ENCODE results near the gene PJVK. TPM values are rescaled to one million over a fixed set of nuclear protein-coding genes. Genes with fewer than 3 reads are reported as not detected.

Gene PJVK
- total RNA-seq, 1 experiment from 2014 or later, result 2.5 TPM

DNA sequence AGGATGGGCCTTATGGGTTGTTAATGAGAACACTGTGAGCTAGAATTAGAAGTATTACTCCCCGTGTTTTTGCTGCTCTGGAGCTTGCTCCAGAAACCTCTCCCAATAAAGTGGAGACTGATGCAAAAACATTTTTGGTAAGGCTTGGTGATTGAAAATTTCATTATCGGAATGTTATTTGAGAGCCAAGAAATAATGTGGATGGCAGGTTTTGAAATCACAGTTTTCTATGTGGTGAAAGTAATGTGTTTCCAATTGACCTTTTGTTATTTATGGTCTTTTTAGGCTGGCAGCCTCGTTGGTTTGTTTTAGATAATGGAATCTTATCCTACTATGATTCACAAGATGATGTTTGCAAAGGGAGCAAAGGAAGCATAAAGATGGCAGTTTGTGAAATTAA is 34.2 kb downstream of the PJVK start (continued):
- no peak for TF ChIP-seq PRDM15 (CRISPR knock-in tag; IDR thresholded peaks at IDR 0.05)
- TF ChIP-seq TEAD1 (CRISPR knock-in tag; IDR thresholded peaks at IDR 0.05), result no peak

- no peaks in the 10 kb centered on the region for H3K4me1 Mint-ChIP-seq
- DNase-seq (ENCODE audit: low spot score), result no peak
- no peaks in the 10 kb centered on the region for H3K9me3 Mint-ChIP-seq
- no peak overlapping the region for H3K27ac Mint-ChIP-seq
- no peak for ATAC-seq
- ChIA-PET CTCF (no interaction called here), POLR2A (no interaction called here)
- no peak overlapping the region for H3K4me3 Mint-ChIP-seq
- H3K27me3 Mint-ChIP-seq (ENCODE audit: low read depth), result no peaks in the 10 kb centered on the region
- H3K36me3 Mint-ChIP-seq, result peaks cover 25% of the 10 kb centered on the region
- no peak for TF ChIP-seq TCF7 (CRISPR knock-in tag; IDR thresholded peaks at IDR 0.05; ENCODE audit: low read depth)
- TF ChIP-seq ZNF138 (CRISPR knock-in tag; conservative IDR thresholded peaks at IDR 0.05), result no peak
- TF ChIP-seq, protein P1, sequence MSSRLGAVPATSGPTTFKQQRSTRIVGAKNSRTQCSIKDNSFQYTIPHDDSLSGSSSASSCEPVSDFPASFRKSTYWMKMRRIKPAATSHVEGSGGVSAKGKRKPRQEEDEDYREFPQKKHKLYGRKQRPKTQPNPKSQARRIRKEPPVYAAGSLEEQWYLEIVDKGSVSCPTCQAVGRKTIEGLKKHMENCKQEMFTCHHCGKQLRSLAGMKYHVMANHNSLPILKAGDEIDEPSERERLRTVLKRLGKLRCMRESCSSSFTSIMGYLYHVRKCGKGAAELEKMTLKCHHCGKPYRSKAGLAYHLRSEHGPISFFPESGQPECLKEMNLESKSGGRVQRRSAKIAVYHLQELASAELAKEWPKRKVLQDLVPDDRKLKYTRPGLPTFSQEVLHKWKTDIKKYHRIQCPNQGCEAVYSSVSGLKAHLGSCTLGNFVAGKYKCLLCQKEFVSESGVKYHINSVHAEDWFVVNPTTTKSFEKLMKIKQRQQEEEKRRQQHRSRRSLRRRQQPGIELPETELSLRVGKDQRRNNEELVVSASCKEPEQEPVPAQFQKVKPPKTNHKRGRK (CRISPR knock-in tag; IDR thresholded peaks at IDR 0.05; ENCODE audit: borderline replicate concordance), result no peak
- TF ChIP-seq, protein P2, sequence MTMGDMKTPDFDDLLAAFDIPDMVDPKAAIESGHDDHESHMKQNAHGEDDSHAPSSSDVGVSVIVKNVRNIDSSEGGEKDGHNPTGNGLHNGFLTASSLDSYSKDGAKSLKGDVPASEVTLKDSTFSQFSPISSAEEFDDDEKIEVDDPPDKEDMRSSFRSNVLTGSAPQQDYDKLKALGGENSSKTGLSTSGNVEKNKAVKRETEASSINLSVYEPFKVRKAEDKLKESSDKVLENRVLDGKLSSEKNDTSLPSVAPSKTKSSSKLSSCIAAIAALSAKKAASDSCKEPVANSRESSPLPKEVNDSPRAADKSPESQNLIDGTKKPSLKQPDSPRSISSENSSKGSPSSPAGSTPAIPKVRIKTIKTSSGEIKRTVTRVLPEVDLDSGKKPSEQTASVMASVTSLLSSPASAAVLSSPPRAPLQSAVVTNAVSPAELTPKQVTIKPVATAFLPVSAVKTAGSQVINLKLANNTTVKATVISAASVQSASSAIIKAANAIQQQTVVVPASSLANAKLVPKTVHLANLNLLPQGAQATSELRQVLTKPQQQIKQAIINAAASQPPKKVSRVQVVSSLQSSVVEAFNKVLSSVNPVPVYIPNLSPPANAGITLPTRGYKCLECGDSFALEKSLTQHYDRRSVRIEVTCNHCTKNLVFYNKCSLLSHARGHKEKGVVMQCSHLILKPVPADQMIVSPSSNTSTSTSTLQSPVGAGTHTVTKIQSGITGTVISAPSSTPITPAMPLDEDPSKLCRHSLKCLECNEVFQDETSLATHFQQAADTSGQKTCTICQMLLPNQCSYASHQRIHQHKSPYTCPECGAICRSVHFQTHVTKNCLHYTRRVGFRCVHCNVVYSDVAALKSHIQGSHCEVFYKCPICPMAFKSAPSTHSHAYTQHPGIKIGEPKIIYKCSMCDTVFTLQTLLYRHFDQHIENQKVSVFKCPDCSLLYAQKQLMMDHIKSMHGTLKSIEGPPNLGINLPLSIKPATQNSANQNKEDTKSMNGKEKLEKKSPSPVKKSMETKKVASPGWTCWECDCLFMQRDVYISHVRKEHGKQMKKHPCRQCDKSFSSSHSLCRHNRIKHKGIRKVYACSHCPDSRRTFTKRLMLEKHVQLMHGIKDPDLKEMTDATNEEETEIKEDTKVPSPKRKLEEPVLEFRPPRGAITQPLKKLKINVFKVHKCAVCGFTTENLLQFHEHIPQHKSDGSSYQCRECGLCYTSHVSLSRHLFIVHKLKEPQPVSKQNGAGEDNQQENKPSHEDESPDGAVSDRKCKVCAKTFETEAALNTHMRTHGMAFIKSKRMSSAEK (CRISPR knock-in tag; IDR thresholded peaks at IDR 0.05; ENCODE audit: borderline replicate concordance), result no peak
- TF ChIP-seq MXD4 (CRISPR knock-in tag; IDR thresholded peaks at IDR 0.05; ENCODE audit: borderline replicate concordance), result no peak
- no peak for TF ChIP-seq RELA (CRISPR knock-in tag; IDR thresholded peaks at IDR 0.05; ENCODE audit: borderline replicate concordance)
- no peak for TF ChIP-seq MYBL2 (CRISPR knock-in tag; IDR thresholded peaks at IDR 0.05)
- TF ChIP-seq, protein P3, sequence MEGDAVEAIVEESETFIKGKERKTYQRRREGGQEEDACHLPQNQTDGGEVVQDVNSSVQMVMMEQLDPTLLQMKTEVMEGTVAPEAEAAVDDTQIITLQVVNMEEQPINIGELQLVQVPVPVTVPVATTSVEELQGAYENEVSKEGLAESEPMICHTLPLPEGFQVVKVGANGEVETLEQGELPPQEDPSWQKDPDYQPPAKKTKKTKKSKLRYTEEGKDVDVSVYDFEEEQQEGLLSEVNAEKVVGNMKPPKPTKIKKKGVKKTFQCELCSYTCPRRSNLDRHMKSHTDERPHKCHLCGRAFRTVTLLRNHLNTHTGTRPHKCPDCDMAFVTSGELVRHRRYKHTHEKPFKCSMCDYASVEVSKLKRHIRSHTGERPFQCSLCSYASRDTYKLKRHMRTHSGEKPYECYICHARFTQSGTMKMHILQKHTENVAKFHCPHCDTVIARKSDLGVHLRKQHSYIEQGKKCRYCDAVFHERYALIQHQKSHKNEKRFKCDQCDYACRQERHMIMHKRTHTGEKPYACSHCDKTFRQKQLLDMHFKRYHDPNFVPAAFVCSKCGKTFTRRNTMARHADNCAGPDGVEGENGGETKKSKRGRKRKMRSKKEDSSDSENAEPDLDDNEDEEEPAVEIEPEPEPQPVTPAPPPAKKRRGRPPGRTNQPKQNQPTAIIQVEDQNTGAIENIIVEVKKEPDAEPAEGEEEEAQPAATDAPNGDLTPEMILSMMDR (IDR thresholded peaks at IDR 0.05), result no peak
- TF ChIP-seq STAT6 (CRISPR knock-in tag; conservative IDR thresholded peaks at IDR 0.05; ENCODE audit: low read depth), result no peak
- TF ChIP-seq GABPB1 (CRISPR knock-in tag; IDR thresholded peaks at IDR 0.05), result no peak
These were observed 40.4 kb downstream of the PJVK start for GRCh38 chr2:178491612-178492011.

All from WTC11 (cell line).